ENCODE results near the gene DNAJC16. TPM values are rescaled to one million over a fixed set of nuclear protein-coding genes. Genes with fewer than 3 reads are reported as not detected.
A peak's percentile ranks its signal among the peaks of the same experiment; 100 is the strongest.

Gene DNAJC16
- total and polyA plus RNA-seq, 9 of the 15 experiments (the other 6 are each of a cell fraction or from before 2014, with no cell fraction given), result 6.9 to 16.8 (median 12.8) TPM

DNA sequence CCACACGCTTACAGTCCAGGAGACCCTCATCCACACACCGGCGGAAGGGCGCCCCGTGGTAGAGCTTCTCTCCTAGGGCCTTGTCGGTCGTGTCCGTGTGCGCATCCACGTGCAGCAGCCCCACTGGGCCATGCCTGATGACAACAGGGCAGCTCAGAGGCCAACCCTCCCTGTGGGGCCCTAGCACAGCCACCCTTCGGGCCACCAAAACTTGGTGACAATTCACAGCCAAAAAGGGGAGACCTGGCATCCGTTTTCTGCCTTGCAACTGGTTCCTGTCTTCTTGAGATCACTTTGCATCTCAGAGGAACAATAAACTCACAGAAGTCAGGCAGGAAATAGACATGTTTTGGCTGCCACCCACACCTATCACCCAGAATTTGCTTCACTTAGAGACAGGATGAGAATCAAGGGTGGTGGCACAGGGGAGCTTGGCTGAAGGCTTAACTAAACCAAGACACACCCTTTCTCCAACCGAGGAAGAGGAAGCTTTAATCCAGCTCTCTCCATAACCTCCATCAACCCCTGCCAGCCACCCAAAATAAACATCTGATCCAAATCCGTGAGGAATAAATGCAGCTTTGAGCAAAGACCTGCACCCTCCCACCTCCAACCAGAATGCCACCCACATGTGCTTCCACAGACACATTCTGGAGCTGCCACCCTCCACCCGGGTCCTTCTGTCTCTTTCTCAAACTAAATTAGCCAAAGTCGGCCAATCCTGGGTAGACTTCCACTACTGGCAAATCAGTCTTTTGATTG, 52.5 kb downstream of the DNAJC16 start:
- H3K9me3 ChIP-seq (replicated peaks; ENCODE audit: control insufficient read depth, insufficient read depth, low read depth, low read length), result no peaks in the 10 kb centered on the region
- H3K27me3 ChIP-seq (ENCODE audit: control insufficient read depth in 2 of 2, insufficient read depth in 2 of 2, low read length in 2 of 2), result no peaks in the 10 kb centered on the region
- peak overlapping the region in 1 of 2 experiments; percentile 23; a peak in 2 of 4 replicates for H3K9ac ChIP-seq (ENCODE audit: insufficient read depth in 1 of 2, low read depth in 2 of 2, low read length in 2 of 2)
- H3K79me2 ChIP-seq (ENCODE audit: control insufficient read depth, insufficient read depth, low read length), result no peaks in the 10 kb centered on the region
- H3K4me3 ChIP-seq, result no peak overlapping the region
- CTCF ChIA-PET (ENCODE audit: low intra/inter-chr PET ratio), result no interaction called here
- POLR2A ChIA-PET, result interaction anchor here (0.9 to 1.9 kb wide), 4 partner anchors 9 to 21 kb away, joined by 3 to 9 read pairs (median 4); no protein-coding TSS in a partner anchor
- in situ Hi-C loops (cut with MboI), result no loop called here
- H2AFZ ChIP-seq (ENCODE audit: low read depth, low read length), result no peak overlapping the region
- FAIRE-seq, result no peak
- H3K9me1 ChIP-seq (ENCODE audit: control insufficient read depth, insufficient read depth, low read length), result no peaks in the 10 kb centered on the region
- no peak overlapping the region for H3K27ac ChIP-seq (ENCODE audit: extremely low read depth, low read depth, low read length)
- BruUV-seq (replicated peaks), result no TSS peak
- ATAC-seq, result no peak; the same call in 2 of the 3 replicates
- DNase-seq (ENCODE audit: extremely low read depth in 1 of 4, low spot score in 3 of 4), result no peak
- no peaks in the 10 kb centered on the region for H4K20me1 ChIP-seq (replicated peaks; ENCODE audit: control insufficient read depth, insufficient read depth, low read length)
- 51% methylated on average over 16 of the region's 16 CpGs for WGBS (ENCODE audit: insufficient coverage, low coverage, missing lambda C conversion rate)
- no peak overlapping the region for H3K4me2 ChIP-seq (ENCODE audit: insufficient read depth, low read length)
- no peaks in the 10 kb centered on the region for H3K36me3 ChIP-seq (ENCODE audit: control insufficient read depth, insufficient read depth, low read length)
- H3K4me1 ChIP-seq (replicated peaks in 1 of 2; ENCODE audit: control insufficient read depth in 2 of 2, insufficient read depth in 2 of 2, low read length in 2 of 2), result peaks cover 0 to 5% of the 10 kb centered on the region in 2 experiments; a peak in 2 of 5 replicates
- TF ChIP-seq MAZ (CRISPR knock-in tag; conservative IDR thresholded peaks at IDR 0.05 in 1 of 2, IDR thresholded peaks at IDR 0.05 in 1 of 2) (no peak), POLR2G (IDR thresholded peaks at IDR 0.05; ENCODE audit: low read depth, low read length) (peak; percentile 63)
- intact Hi-C loops (cut with micrococcal nuclease), result no loop called here

GRCh38 chr1:15579683-15580047, 53.0 kb downstream of the DNAJC16 start:
- Histone ChIP-seq H3K4me1 (replicated peaks in 1 of 2; ENCODE audit: control insufficient read depth in 2 of 2, insufficient read depth in 2 of 2, low read length in 2 of 2) (peaks cover 0 to 9% of the 10 kb centered on the region in 2 experiments; a peak in 2 of 5 replicates), H3K36me3 (ENCODE audit: control insufficient read depth, insufficient read depth, low read length) (no peaks in the 10 kb centered on the region), H3K9ac (ENCODE audit: insufficient read depth in 1 of 2, low read depth in 2 of 2, low read length in 2 of 2) (no peak overlapping the region; a peak in 1 of 4 replicates), H3K4me3 (no peak overlapping the region), H3K27ac (ENCODE audit: extremely low read depth, low read depth, low read length) (no peak overlapping the region), H4K20me1 (replicated peaks; ENCODE audit: control insufficient read depth, insufficient read depth, low read length) (no peaks in the 10 kb centered on the region), H3K9me1 (ENCODE audit: control insufficient read depth, insufficient read depth, low read length) (no peaks in the 10 kb centered on the region), H3K79me2 (ENCODE audit: control insufficient read depth, insufficient read depth, low read length) (no peaks in the 10 kb centered on the region), H3K9me3 (replicated peaks; ENCODE audit: control insufficient read depth, insufficient read depth, low read depth, low read length) (no peaks in the 10 kb centered on the region), H3K27me3 (ENCODE audit: control insufficient read depth in 2 of 2, insufficient read depth in 2 of 2, low read length in 2 of 2) (no peaks in the 10 kb centered on the region), H2AFZ (ENCODE audit: low read depth, low read length) (0 out of 2 replicates have a peak overlapping the region, but pooled peaks have one; percentile 16), H3K4me2 (ENCODE audit: insufficient read depth, low read length) (no peak overlapping the region)
- in situ Hi-C loops (cut with MboI), result no loop called here
- CTCF ChIA-PET (ENCODE audit: low intra/inter-chr PET ratio), result no interaction called here
- POLR2A ChIA-PET, result interaction anchor here (0.6 to 1.9 kb wide), 5 partner anchors 10 to 186 kb away, joined by 3 to 9 read pairs (median 4); no protein-coding TSS in a partner anchor
- intact Hi-C loops (cut with micrococcal nuclease), result no loop called here
- DNase-seq (ENCODE audit: extremely low read depth in 1 of 4, low spot score in 3 of 4), result no peak
- no peak for FAIRE-seq
- ATAC-seq, result no peak
- BruUV-seq (replicated peaks), result no TSS peak
- TF ChIP-seq ZNF778 (CRISPR knock-in tag; IDR thresholded peaks at IDR 0.05) (no peak), C11orf30 (IDR thresholded peaks at IDR 0.05; ENCODE audit: low read depth) (peak; percentile 23; the same call in 1 of the 2 replicates), ELF1 (tag; IDR thresholded peaks at IDR 0.05) (no peak)

All from K562 (cell line).